IMR-90 (cell line): ENCODE measurements around the gene CYP2D6. TPM values are rescaled to one million over a fixed set of nuclear protein-coding genes. Genes with fewer than 3 reads are reported as not detected.

Source experiments
- ATAC-seq: fragments of 200-7000 bp; cut with Tn5 transposase; 2 replicates; pipeline ENCODE4 v1.9.1; 2020; ENCODE audit warnings: low read depth, mild to moderate bottlenecking, moderate library complexity
- BruUV-seq: library from RNA; stranded (reverse); fragments of 400-500 nt; replicated peaks from 2 replicates; lab custom pipeline; 2021; lab: Mats Ljungman, UMichigan
- CTCF ChIA-PET: fragments of 300-600 bp; formaldehyde crosslinking; extraction: SDS; loops from one replicate; lab custom pipeline; 2021; ENCODE audit warnings: antibody characterized with exemption; lab: Yijun Ruan, JAX
- POLR2A ChIA-PET: fragments of 300-600 bp; sonication (Branson Sonifier 250); formaldehyde crosslinking; loops from one replicate; lab custom pipeline; 2022; ENCODE audit warnings: antibody characterized with exemption; ENCODE audit not compliant: unreplicated experiment; lab: Charles Lee
- DNase-seq: peaks from one replicate; pipeline ENCODE4 v3.0.0; 2013
- H2AFZ ChIP-seq: replicated peaks from 2 replicates; pipeline ENCODE3; 2013; ENCODE audit warnings: low read length, mild to moderate bottlenecking; ENCODE audit not compliant: poor library complexity
- H2AK5ac ChIP-seq: 2 replicates; pipeline ENCODE4 v1.6.1; 2013; ENCODE audit warnings: low read depth, low read length, inconsistent platforms
- H2AK9ac ChIP-seq: replicated peaks from 2 replicates; pipeline ENCODE3; 2013; ENCODE audit warnings: mild to moderate bottlenecking, low read depth, low read length, moderate library complexity; ENCODE audit not compliant: poor library complexity
- H2BK120ac ChIP-seq: 2 replicates; pipeline ENCODE4 v1.6.1; 2013; ENCODE audit warnings: low read depth, low read length, inconsistent platforms
- H2BK15ac ChIP-seq: 3 replicates; pipeline ENCODE4 v1.6.1; 2013; ENCODE audit warnings: low read depth, low read length, inconsistent platforms
- H2BK20ac ChIP-seq: 2 replicates; pipeline ENCODE4 v1.6.1; 2013; ENCODE audit warnings: low read depth, mild to moderate bottlenecking, inconsistent platforms, low read length, moderate library complexity
- H2BK5ac ChIP-seq: 2 replicates; pipeline ENCODE4 v1.6.1; 2013; ENCODE audit warnings: mild to moderate bottlenecking, low read depth, low read length, inconsistent platforms; ENCODE audit not compliant: poor library complexity, severe bottlenecking
- H3K14ac ChIP-seq: replicated peaks from 2 replicates; pipeline ENCODE4 v1.6.1; 2013; ENCODE audit warnings: low read depth, low read length, inconsistent platforms
- H3K18ac ChIP-seq: 2 replicates; pipeline ENCODE4 v1.6.1; 2013; ENCODE audit warnings: low read depth, low read length, control low read depth
- H3K23ac ChIP-seq: 2 replicates; pipeline ENCODE4 v1.6.1; 2013; ENCODE audit warnings: low read depth, low read length, inconsistent platforms
- H3K27ac ChIP-seq: 2 replicates; pipeline ENCODE4 v1.5.1; 2013; ENCODE audit warnings: mild to moderate bottlenecking, control low read depth, low read length; ENCODE audit not compliant: insufficient read depth
- H3K27me3 ChIP-seq: 2 replicates; pipeline ENCODE4 v1.6.1; 2013; ENCODE audit warnings: low read length; ENCODE audit not compliant: control insufficient read depth, insufficient read depth
- H3K36me3 ChIP-seq: 2 replicates; pipeline ENCODE4 v1.6.1; 2013; ENCODE audit warnings: low read length, mixed read lengths; ENCODE audit not compliant: control insufficient read depth, insufficient read depth
- H3K4ac ChIP-seq: 2 replicates; pipeline ENCODE4 v1.6.1; 2013; ENCODE audit warnings: low read depth, low read length, inconsistent platforms
- H3K4me1 ChIP-seq: 2 replicates; pipeline ENCODE4 v1.6.1; 2013; ENCODE audit warnings: low read length, mixed read lengths; ENCODE audit not compliant: control insufficient read depth, insufficient read depth
- H3K4me2 ChIP-seq: 2 replicates; pipeline ENCODE4 v1.6.1; 2013; ENCODE audit warnings: low read depth, mild to moderate bottlenecking, control low read depth, low read length, moderate library complexity
- H3K4me3 ChIP-seq: 2 replicates; pipeline ENCODE4 v1.5.1; 2013; ENCODE audit warnings: low read depth, mild to moderate bottlenecking, control low read depth, low read length, moderate library complexity; ENCODE audit not compliant: insufficient read depth
- H3K56ac ChIP-seq: 2 replicates; pipeline ENCODE4 v1.6.1; 2013; ENCODE audit warnings: low read length, inconsistent platforms; ENCODE audit not compliant: insufficient read depth; ENCODE audit errors: extremely low read depth
- H3K79me1 ChIP-seq, 2 experiments: 2 replicates each; pipeline ENCODE4 v1.6.1; 2013; ENCODE audit warnings: low read length in 2 of 2, inconsistent platforms in 1 of 2, low read depth in 1 of 2
- H3K9ac ChIP-seq: 2 replicates; pipeline ENCODE4 v1.6.1; 2013; ENCODE audit warnings: low read depth, low read length, control low read depth
- H3K9me1 ChIP-seq: 2 replicates; pipeline ENCODE4 v1.6.1; 2013; ENCODE audit warnings: low read length, inconsistent platforms; ENCODE audit not compliant: insufficient read depth
- H3K9me3 ChIP-seq: 2 replicates; pipeline ENCODE4 v1.6.1; 2013; ENCODE audit warnings: low read length; ENCODE audit not compliant: control insufficient read depth, insufficient read depth
- H4K20me1 ChIP-seq: 2 replicates; pipeline ENCODE4 v1.6.1; 2013; ENCODE audit warnings: low read length, inconsistent platforms; ENCODE audit not compliant: insufficient read depth
- H4K5ac ChIP-seq: 2 replicates; pipeline ENCODE4 v1.6.1; 2013; ENCODE audit warnings: mild to moderate bottlenecking, low read depth, low read length, control low read depth
- H4K8ac ChIP-seq, 2 experiments: 2 replicates each; pipeline ENCODE4 v1.6.1; 2013; ENCODE audit warnings: low read depth in 2 of 2, low read length in 2 of 2, control low read depth in 1 of 2, inconsistent platforms in 1 of 2
- H4K91ac ChIP-seq: 2 replicates; pipeline ENCODE4 v1.6.1; 2013; ENCODE audit warnings: low read depth, low read length, inconsistent platforms; ENCODE audit not compliant: insufficient read depth
- BHLHE40 ChIP-seq: fragments of 150-350 bp; IDR thresholded peaks from 2 replicates; pipeline ENCODE4 v1.6.1; 2016; ENCODE audit warnings: mild to moderate bottlenecking, low read depth, low read length
- CEBPB ChIP-seq: IDR thresholded peaks from 2 replicates; pipeline ENCODE4 v1.6.1; 2012; ENCODE audit warnings: low read depth, low read length, improper control_type of control experiment
- CHD1 ChIP-seq: IDR thresholded peaks from 2 replicates; pipeline ENCODE4 v1.6.1; 2012; ENCODE audit warnings: low read depth, low read length, improper control_type of control experiment
- CTCF ChIP-seq: conservative IDR thresholded peaks from 2 replicates; pipeline ENCODE4 v1.5.1; 2012; ENCODE audit warnings: mild to moderate bottlenecking, low read depth, low read length, improper control_type of control experiment
- ELK1 ChIP-seq: fragments of 150-350 bp; IDR thresholded peaks from 2 replicates; pipeline ENCODE4 v1.6.1; 2016; ENCODE audit warnings: low read depth, mild to moderate bottlenecking, low read length, moderate library complexity, borderline replicate concordance
- FOS ChIP-seq: fragments of 150-350 bp; IDR thresholded peaks from 2 replicates; pipeline ENCODE4 v1.6.1; 2016; ENCODE audit warnings: low read depth, low read length
- MAFK ChIP-seq: IDR thresholded peaks from 2 replicates; pipeline ENCODE4 v1.6.1; 2012; ENCODE audit warnings: low read depth, low read length, improper control_type of control experiment
- MAZ ChIP-seq: IDR thresholded peaks from 2 replicates; pipeline ENCODE4 v1.6.1; 2012; ENCODE audit warnings: low read depth, mild to moderate bottlenecking, low read length, improper control_type of control experiment, moderate library complexity, borderline replicate concordance
- MXI1 ChIP-seq: IDR thresholded peaks from 2 replicates; pipeline ENCODE4 v1.6.1; 2012; ENCODE audit warnings: low read depth, mild to moderate bottlenecking, low read length, moderate library complexity, borderline replicate concordance
- POLR2A ChIP-seq: IDR thresholded peaks from 2 replicates; pipeline ENCODE4 v1.6.1; 2012; ENCODE audit warnings: mild to moderate bottlenecking, low read depth, low read length
- RAD21 ChIP-seq: IDR thresholded peaks from 2 replicates; pipeline ENCODE4 v1.6.1; 2012; ENCODE audit warnings: low read length, improper control_type of control experiment
- RCOR1 ChIP-seq: IDR thresholded peaks from 2 replicates; pipeline ENCODE4 v1.6.1; 2012; ENCODE audit warnings: mild to moderate bottlenecking, low read length, improper control_type of control experiment; ENCODE audit not compliant: insufficient replicate concordance
- RFX5 ChIP-seq: IDR thresholded peaks from 2 replicates; pipeline ENCODE4 v1.8.0; 2012; ENCODE audit warnings: low read depth, mild to moderate bottlenecking, low read length, moderate library complexity
- SMC3 ChIP-seq: fragments of 150-350 bp; IDR thresholded peaks from 2 replicates; pipeline ENCODE4 v1.6.1; 2016; ENCODE audit warnings: low read depth, mild to moderate bottlenecking, antibody characterized with exemption, low read length, moderate library complexity
- WGBS, 2 experiments: methylation state at CpG; one replicate each; pipeline versions ENCODE4 v1.1.5 to v1.1.7; 2013; ENCODE audit warnings: missing lambda C conversion rate in 2 of 2; ENCODE audit not compliant: insufficient read length in 1 of 2; ENCODE audit errors: extremely low coverage in 2 of 2; 5-methylcytosine and 5-hydroxymethylcytosine counted together
- dilution Hi-C: fragments of 300-500 bp; cut with HindIII; formaldehyde crosslinking; loops from one replicate; pipeline ENCODE4 v1.14.3; 2018; ENCODE audit warnings: low sequenced_read_pairs; ENCODE audit not compliant: unreplicated experiment
- in situ Hi-C: fragments of 300-500 bp; cut with MboI; formaldehyde crosslinking; loops from 3 replicates; pipeline ENCODE4 v1.14.3; 2019; ENCODE audit warnings: low sequenced_read_pairs, inconsistent platforms, mixed read lengths
- intact Hi-C: fragments of 100-400 bp; cut with micrococcal nuclease; formaldehyde crosslinking; loops from 2 replicates; pipeline ENCODE4 v1.10.0; 2022
- polyA plus RNA-seq, 3 experiments: library from polyadenylated mRNA; depleted of rRNA; stranded (reverse); fragments of >200 nt; gene quantifications; 2 replicates each; pipeline ENCODE4 v1.2.3, GENCODE V29; 2012; ENCODE audit warnings: low replicate concordance in 1 of 3
- total RNA-seq: library from RNA; depleted of rRNA; stranded (reverse); fragments of >200 nt; gene quantifications from 2 replicates; pipeline ENCODE4 v1.2.3, GENCODE V29; 2012

The CYP2D6 gene
- total and polyA plus RNA-seq, 2 of the 4 experiments (the other 2 are of a cell fraction), result under 0.01 to 0.24 TPM

GRCh38 chr22:42090596-42091454 is 39.8 kb downstream of the CYP2D6 start, which contains the start of gene NDUFA6:
TSS of gene NDUFA6 (minus strand) at chr22:42090772. CDS start at chr22:42090744, 28 bp downstream.
- Histone ChIP-seq H3K9me1 (peaks cover 3% of the 10 kb centered on the region; the same call in 1 of the 2 replicates), H3K36me3 (peaks cover 9% of the 10 kb centered on the region), H4K5ac (peak within 1 kb of the TSS; percentile 34), H4K91ac (peak within 1 kb of the TSS; percentile 73), H2AK9ac (peak within 1 kb of the TSS; percentile 97), H2BK20ac (no peak within 1 kb of the TSS), H3K23ac (peak within 1 kb of the TSS; percentile 88), H3K9me3 (no peaks in the 10 kb centered on the region), H3K79me1 (peaks cover 17 to 38% of the 10 kb centered on the region in 2 experiments), H3K4me3 (peak within 1 kb of the TSS; percentile 64), H2BK5ac (peak within 1 kb of the TSS; percentile 73), H4K20me1 (peaks cover 14% of the 10 kb centered on the region; the same call in 1 of the 2 replicates), H3K4me1 (peaks cover 2% of the 10 kb centered on the region; the same call in 1 of the 2 replicates), H3K56ac (peak within 1 kb of the TSS; percentile 82), H4K8ac (peak within 1 kb of the TSS; percentile 61 to 89), H2BK120ac (peak within 1 kb of the TSS; percentile 70; the same call in 1 of the 2 replicates), H3K18ac (peak within 1 kb of the TSS; percentile 20; the same call in 1 of the 2 replicates), H3K27ac (peak within 1 kb of the TSS; percentile 82), H3K4ac (peak within 1 kb of the TSS; percentile 89), H3K9ac (peak within 1 kb of the TSS; percentile 85), H3K4me2 (peak within 1 kb of the TSS; percentile 84), H2AK5ac (peak within 1 kb of the TSS; percentile 80), H2AFZ (peak within 1 kb of the TSS; percentile 100), H3K27me3 (no peaks in the 10 kb centered on the region), H2BK15ac (no peak within 1 kb of the TSS; the same call in 2 of the 3 replicates), H3K14ac (peak within 1 kb of the TSS; percentile 88)
- in situ Hi-C loops, result no loop called here
- peak; percentile 98 for ATAC-seq
- POLR2A ChIA-PET, result interaction anchor here (0.6 to 1.3 kb wide), 3 partner anchors 44 to 353 kb away, joined by 3 to 7 read pairs (median 6); no protein-coding TSS in a partner anchor
- CTCF ChIA-PET, result interaction anchor here (0.6 to 1.7 kb wide), 11 partner anchors 16 to 354 kb away, joined by 3 to 7 read pairs (median 4); partner anchors contain the start of genes NAGA and NFAM1
- no TSS peak for BruUV-seq
- 0% methylated on average over 35 of the region's 71 CpGs; no CpG with 5 or more reads in 1 of the 2 experiments for WGBS, 2 experiments
- intact Hi-C loops, result loop anchor here (1.0 to 10.0 kb wide), 6 partner anchors 125 to 384 kb away; no protein-coding TSS in a partner anchor
- dilution Hi-C loops, result no loop called here
- peak; percentile 99 for DNase-seq
- TF ChIP-seq MXI1 (peak; percentile 30; the same call in 1 of the 2 replicates), FOS (0 out of 2 replicates have a peak, but pooled peaks have one; percentile 2), SMC3 (peak; percentile 85), CHD1 (no peak; the same call in 1 of the 2 replicates), BHLHE40 (peak; percentile 81), CEBPB (no peak), CTCF (peak; percentile 94), RAD21 (peak; percentile 82), RFX5 (no peak), MAFK (no peak), POLR2A (peak; percentile 96), ELK1 (no peak), MAZ (peak; percentile 82), RCOR1 (no peak)
